KMS-11 (cell line): ENCODE data around the gene SYNGR4.
A peak's percentile ranks its signal among the peaks of the same experiment; 100 is the strongest.

Source experiments
- H2AFZ ChIP-seq: fragments of 200-600 bp; sonication (generic); 2 replicates; pipeline ENCODE4 v1.6.1; 2016; ENCODE audit warnings: antibody characterized with exemption, mixed run types, low read depth
- H3K27ac ChIP-seq: fragments of 200-600 bp; sonication (generic); 2 replicates; pipeline ENCODE4 v1.6.1; 2016; ENCODE audit warnings: mild to moderate bottlenecking, mixed run types
- H3K27me3 ChIP-seq: fragments of 200-600 bp; sonication (generic); 2 replicates; pipeline ENCODE4 v1.6.1; 2017; ENCODE audit warnings: mild to moderate bottlenecking, low read depth, mixed run types, moderate library complexity; ENCODE audit not compliant: insufficient read depth
- H3K36me3 ChIP-seq: fragments of 200-600 bp; sonication (generic); 2 replicates; pipeline ENCODE4 v1.6.1; 2017; ENCODE audit warnings: mild to moderate bottlenecking, mixed run types; ENCODE audit not compliant: insufficient read depth
- H3K4me1 ChIP-seq: fragments of 200-600 bp; sonication (generic); 2 replicates; pipeline ENCODE4 v1.6.1; 2016; ENCODE audit warnings: mild to moderate bottlenecking, low read depth, mixed run types; ENCODE audit not compliant: poor library complexity, severe bottlenecking
- H3K4me2 ChIP-seq: fragments of 200-600 bp; sonication (generic); 2 replicates; pipeline ENCODE4 v1.7.0; 2016; ENCODE audit warnings: mild to moderate bottlenecking, mixed run types
- H3K4me3 ChIP-seq: fragments of 200-600 bp; sonication (generic); IDR thresholded peaks from 2 replicates; pipeline ENCODE4 v1.6.1; 2017; ENCODE audit warnings: low read depth, low read length, mixed read lengths; ENCODE audit not compliant: insufficient read depth
- H3K79me2 ChIP-seq: fragments of 200-600 bp; sonication (generic); 2 replicates; pipeline ENCODE4 v1.6.1; 2016; ENCODE audit warnings: low read depth, mixed run types; ENCODE audit not compliant: insufficient read depth
- H3K9ac ChIP-seq: fragments of 200-600 bp; sonication (generic); 2 replicates; pipeline ENCODE4 v1.6.1; 2016; ENCODE audit warnings: mild to moderate bottlenecking, mixed run types
- H4K20me1 ChIP-seq: fragments of 200-600 bp; sonication (generic); 2 replicates; pipeline ENCODE4 v1.6.1; 2016; ENCODE audit warnings: mild to moderate bottlenecking, mixed run types; ENCODE audit not compliant: insufficient read depth
- CTCF ChIP-seq: fragments of 200-600 bp; sonication (generic); conservative IDR thresholded peaks from 2 replicates; pipeline ENCODE4 v1.6.1; 2017; ENCODE audit warnings: low read depth, mild to moderate bottlenecking, antibody characterized with exemption, low read length, moderate library complexity, mixed read lengths

The SYNGR4 gene

GRCh38 chr19:48319647-48320541, 44.3 kb upstream of the SYNGR4 start:
- H3K36me3 ChIP-seq, result no peaks in the 10 kb centered on the region
- no peak overlapping the region for H3K9ac ChIP-seq
- H3K4me1 ChIP-seq, result peaks cover 41% of the 10 kb centered on the region
- TF ChIP-seq CTCF, result peak; percentile 93
- peak overlapping the region; percentile 74 for H2AFZ ChIP-seq
- H4K20me1 ChIP-seq, result no peaks in the 10 kb centered on the region
- H3K79me2 ChIP-seq, result no peaks in the 10 kb centered on the region
- no peak overlapping the region for H3K4me3 ChIP-seq
- H3K27me3 ChIP-seq, result no peaks in the 10 kb centered on the region
- H3K4me2 ChIP-seq, result no peak overlapping the region; the same call in 1 of the 2 replicates
- no peak overlapping the region for H3K27ac ChIP-seq

GRCh38 chr19:48321372-48321621, 42.9 kb upstream of the SYNGR4 start:
- H3K79me2 ChIP-seq, result peaks cover 5% of the 10 kb centered on the region; the same call in 1 of the 2 replicates
- H3K4me2 ChIP-seq, result peak overlapping the region; percentile 74
- no peaks in the 10 kb centered on the region for H3K36me3 ChIP-seq
- no peaks in the 10 kb centered on the region for H4K20me1 ChIP-seq
- H3K4me1 ChIP-seq, result peaks cover 51% of the 10 kb centered on the region
- peak overlapping the region; percentile 83 for H3K9ac ChIP-seq
- peak overlapping the region; percentile 74 for H2AFZ ChIP-seq
- no peak for TF ChIP-seq CTCF
- no peak overlapping the region for H3K4me3 ChIP-seq
- peak overlapping the region; percentile 92 for H3K27ac ChIP-seq
- no peaks in the 10 kb centered on the region for H3K27me3 ChIP-seq

- Histone ChIP-seq H3K27me3 (no peaks in the 10 kb centered on the region), H3K4me1 (peaks cover 57% of the 10 kb centered on the region)
Observed at GRCh38 chr19:48321622-48322591, 42.3 kb upstream of the SYNGR4 start.

More at GRCh38 chr19:48321622-48322591, 42.3 kb upstream of the SYNGR4 start:
- H2AFZ ChIP-seq, result peak overlapping the region; percentile 74
- peak overlapping the region; percentile 99 for H3K4me2 ChIP-seq
- no peak for TF ChIP-seq CTCF
- peak overlapping the region; percentile 83 for H3K9ac ChIP-seq
- no peaks in the 10 kb centered on the region for H4K20me1 ChIP-seq
- peaks cover 8% of the 10 kb centered on the region; the same call in 1 of the 2 replicates for H3K79me2 ChIP-seq
- H3K36me3 ChIP-seq, result no peaks in the 10 kb centered on the region
- H3K27ac ChIP-seq, result peak overlapping the region; percentile 92
- H3K4me3 ChIP-seq, result no peak overlapping the region
